ENCODE results near the gene GABBR1. TPM values are rescaled to one million over a fixed set of nuclear protein-coding genes. Genes with fewer than 3 reads are reported as not detected.

The GABBR1 gene
- total and polyA plus RNA-seq, 12 donors: 10.2 to 41.3 (median 18.2) TPM

DNA sequence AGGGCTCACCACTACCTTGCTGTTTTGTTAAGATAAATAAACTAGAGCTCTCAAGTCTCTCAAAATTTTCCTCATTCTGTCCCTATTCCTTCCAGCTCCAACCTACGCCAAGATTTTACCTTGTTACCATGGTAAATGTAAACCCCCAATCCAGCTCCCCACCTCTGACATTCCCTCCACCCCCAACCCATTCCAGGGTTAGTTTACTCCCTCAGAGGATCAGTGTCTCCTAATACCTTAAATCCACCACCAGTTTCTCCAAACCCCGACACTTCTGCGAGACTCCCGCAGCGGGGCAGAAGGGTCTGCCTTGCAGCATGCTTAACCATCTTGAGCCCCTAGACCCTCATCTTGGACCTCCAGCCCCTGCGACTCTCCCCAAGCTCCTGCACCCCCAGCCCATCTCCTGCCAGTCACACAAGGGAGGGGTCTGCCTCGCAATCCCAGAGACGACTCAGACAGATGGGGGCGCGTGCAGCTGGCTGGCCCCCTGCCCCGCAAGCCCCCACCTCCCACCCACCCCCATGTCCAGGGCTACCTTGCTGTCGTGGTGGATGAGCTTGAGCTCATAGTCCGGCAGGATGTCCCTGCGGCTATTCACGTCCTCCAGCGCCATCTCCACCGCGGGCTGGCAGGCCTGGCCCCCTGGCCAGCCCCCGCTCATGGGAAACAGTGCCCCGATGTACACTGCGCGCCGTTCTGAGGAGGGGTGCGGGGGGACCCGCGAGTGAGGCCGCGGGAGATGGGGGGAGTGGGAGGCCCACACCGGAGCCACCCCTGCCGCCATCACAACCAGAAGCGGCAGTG, 5.8 kb downstream of the GABBR1 start:
- Histone ChIP-seq H3K27ac (peak overlapping the region in 9 of 10 donors; percentile 58 to 84 (median 64)), H3K4me1 (peaks cover 4 to 46% (median 32%) of the 10 kb centered on the region in 9 donors), H3K36me3 (peaks cover 0 to 28% (median 5%) of the 10 kb centered on the region in 9 donors), H3K9me3 (no peaks in the 10 kb centered on the region), H3K4me3 (peak overlapping the region; percentile 14 to 67 (median 58)), H3K27me3 (peaks cover 0 to 16% (median 0%) of the 10 kb centered on the region in 7 donors)
- 20 to 30% methylated on average over 31 of the region's 31 CpGs for WGBS, 2 donors
- DNase-seq (no peak), ATAC-seq (peak in 5 of 8 donors; percentile 1 to 32 (median 4))
- TF ChIP-seq, protein P1, sequence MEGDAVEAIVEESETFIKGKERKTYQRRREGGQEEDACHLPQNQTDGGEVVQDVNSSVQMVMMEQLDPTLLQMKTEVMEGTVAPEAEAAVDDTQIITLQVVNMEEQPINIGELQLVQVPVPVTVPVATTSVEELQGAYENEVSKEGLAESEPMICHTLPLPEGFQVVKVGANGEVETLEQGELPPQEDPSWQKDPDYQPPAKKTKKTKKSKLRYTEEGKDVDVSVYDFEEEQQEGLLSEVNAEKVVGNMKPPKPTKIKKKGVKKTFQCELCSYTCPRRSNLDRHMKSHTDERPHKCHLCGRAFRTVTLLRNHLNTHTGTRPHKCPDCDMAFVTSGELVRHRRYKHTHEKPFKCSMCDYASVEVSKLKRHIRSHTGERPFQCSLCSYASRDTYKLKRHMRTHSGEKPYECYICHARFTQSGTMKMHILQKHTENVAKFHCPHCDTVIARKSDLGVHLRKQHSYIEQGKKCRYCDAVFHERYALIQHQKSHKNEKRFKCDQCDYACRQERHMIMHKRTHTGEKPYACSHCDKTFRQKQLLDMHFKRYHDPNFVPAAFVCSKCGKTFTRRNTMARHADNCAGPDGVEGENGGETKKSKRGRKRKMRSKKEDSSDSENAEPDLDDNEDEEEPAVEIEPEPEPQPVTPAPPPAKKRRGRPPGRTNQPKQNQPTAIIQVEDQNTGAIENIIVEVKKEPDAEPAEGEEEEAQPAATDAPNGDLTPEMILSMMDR (IDR thresholded peaks at IDR 0.05): no peak
- intact Hi-C loops (cut with DNase I): no loop called here

DNA sequence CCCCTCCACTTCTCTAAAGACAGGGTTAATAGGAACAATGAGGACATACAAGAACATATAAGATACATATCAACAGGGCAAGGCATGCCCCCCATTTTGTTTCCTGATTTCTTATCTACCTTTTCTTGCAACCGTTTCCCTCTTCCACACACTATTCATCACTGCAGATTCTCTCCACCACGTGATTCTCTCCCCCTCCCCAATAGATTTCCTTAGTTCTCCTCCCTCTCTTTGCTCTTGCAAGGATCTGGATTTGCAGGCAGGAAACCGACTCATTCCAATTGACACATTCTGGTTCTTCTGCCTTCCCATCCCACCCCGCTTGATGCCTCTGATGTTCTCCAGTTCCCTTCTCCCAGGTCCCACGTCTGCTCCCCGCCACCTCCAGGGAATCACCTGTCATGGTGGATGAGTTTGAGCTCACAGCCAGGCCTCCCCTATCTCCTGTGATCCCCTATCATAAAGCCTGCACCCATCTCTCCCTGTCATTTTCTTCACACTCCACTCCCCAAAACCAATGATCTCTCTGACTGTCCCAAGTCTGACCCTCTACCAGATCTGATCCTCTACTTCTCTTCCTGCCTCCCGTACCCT, 7.5 kb downstream of the GABBR1 start:
- DNase-seq: no peak
- TF ChIP-seq, protein P1 (IDR thresholded peaks at IDR 0.05): no peak
- H3K27ac ChIP-seq: no peak overlapping the region
- peaks cover 0 to 45% (median 5%) of the 10 kb centered on the region in 9 donors for H3K36me3 ChIP-seq
- 69 to 71% methylated on average over 7 of the region's 7 CpGs for WGBS, 2 donors
- no peak for ATAC-seq
- no peak overlapping the region for H3K4me3 ChIP-seq
- no peaks in the 10 kb centered on the region for H3K9me3 ChIP-seq
- peaks cover 0 to 4% (median 0%) of the 10 kb centered on the region in 7 donors for H3K27me3 ChIP-seq
- intact Hi-C loops (cut with DNase I): no loop called here
- peaks cover 4 to 29% (median 21%) of the 10 kb centered on the region in 9 donors for H3K4me1 ChIP-seq

DNA sequence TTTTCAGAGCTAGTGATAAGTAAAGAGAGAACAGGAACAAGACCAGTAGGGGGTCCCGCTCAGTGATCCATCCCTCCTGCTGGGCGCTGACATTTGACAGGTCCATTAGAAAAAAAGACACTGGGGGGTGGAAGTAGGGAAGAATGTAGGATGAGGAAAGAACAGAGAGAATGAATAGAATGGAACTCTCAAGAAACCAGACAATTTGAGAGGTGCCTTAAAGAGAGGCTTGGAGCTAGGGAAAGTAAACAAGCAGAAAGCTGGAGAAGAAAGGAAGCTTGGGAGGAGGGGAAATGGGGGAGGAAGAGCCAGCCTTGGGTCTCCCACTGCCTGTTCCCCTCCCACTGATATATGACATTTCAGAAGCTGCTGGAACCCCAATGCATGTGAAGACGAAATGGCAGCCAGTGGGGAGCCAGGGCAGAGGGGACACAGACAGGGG, 8.4 kb downstream of the GABBR1 start:
- Histone ChIP-seq H3K4me1 (peaks cover 4 to 24% (median 19%) of the 10 kb centered on the region in 9 donors), H3K36me3 (peaks cover 0 to 50% (median 13%) of the 10 kb centered on the region in 9 donors), H3K4me3 (no peak overlapping the region), H3K27ac (no peak overlapping the region), H3K9me3 (no peaks in the 10 kb centered on the region), H3K27me3 (no peaks in the 10 kb centered on the region)
- intact Hi-C loops (cut with DNase I): no loop called here
- WGBS, 2 donors: 90 to 91% methylated on average over 3 of the region's 3 CpGs
- TF ChIP-seq, protein P1 (IDR thresholded peaks at IDR 0.05): no peak
- no peak for ATAC-seq
- DNase-seq: no peak

DNA sequence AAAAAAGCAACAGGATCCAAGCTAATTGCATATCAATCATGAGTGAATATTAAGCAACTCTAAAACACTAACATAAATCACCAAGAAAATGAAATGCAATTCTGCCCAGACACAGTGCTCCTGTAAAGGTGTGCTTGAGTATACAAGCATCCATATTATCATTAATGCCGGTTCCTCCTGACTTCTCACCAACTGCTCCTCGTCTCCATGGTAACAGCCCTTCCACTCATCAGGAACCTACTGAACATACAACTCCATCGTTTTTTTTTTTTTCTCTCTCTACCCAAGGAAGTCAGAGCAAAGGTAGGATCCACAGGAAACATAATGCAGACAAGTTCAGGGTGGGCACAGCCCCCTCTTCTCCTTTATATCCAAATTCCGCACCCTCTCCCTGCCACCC, 12.4 kb downstream of the GABBR1 start:
- H3K27ac ChIP-seq: no peak overlapping the region
- WGBS, 2 donors: 84% methylated on average over 4 of the region's 4 CpGs
- H3K4me1 ChIP-seq: no peaks in the 10 kb centered on the region
- TF ChIP-seq, protein P1 (IDR thresholded peaks at IDR 0.05): no peak
- H3K36me3 ChIP-seq: peaks cover 0 to 85% (median 21%) of the 10 kb centered on the region in 9 donors
- no peak for DNase-seq
- intact Hi-C loops (cut with DNase I): no loop called here
- no peak for ATAC-seq
- no peak overlapping the region for H3K4me3 ChIP-seq
- no peaks in the 10 kb centered on the region for H3K27me3 ChIP-seq
- H3K9me3 ChIP-seq: no peaks in the 10 kb centered on the region
